H1 (cell line): ENCODE results near the gene ZNF689. TPM values are rescaled to one million over a fixed set of nuclear protein-coding genes. Genes with fewer than 3 reads are reported as not detected.

Experiments used
- ASH2L ChIP-seq: fragments of 200-600, 300-600 bp; sonication (generic); IDR thresholded peaks from one replicate; pipeline ENCODE4 v1.7.1; 2017; ENCODE audit warnings: low read length
- ATF3 ChIP-seq: IDR thresholded peaks from 2 replicates; pipeline ENCODE4 v1.6.1; 2011; ENCODE audit warnings: low read depth, mild to moderate bottlenecking, low read length; ENCODE audit not compliant: insufficient read depth
- CEBPB ChIP-seq: IDR thresholded peaks from 2 replicates; pipeline ENCODE4 v1.6.1; 2012; ENCODE audit warnings: low read depth, low read length
- CHD2 ChIP-seq: IDR thresholded peaks from 2 replicates; pipeline ENCODE4 v1.6.1; 2012; ENCODE audit warnings: low read length, improper control_type of control experiment
- CREB1 ChIP-seq: IDR thresholded peaks from 2 replicates; pipeline ENCODE4 v1.6.1; 2012; ENCODE audit warnings: inconsistent platforms
- CTBP2 ChIP-seq: IDR thresholded peaks from 2 replicates; pipeline ENCODE4 v1.7.0; 2011; ENCODE audit warnings: borderline replicate concordance, mild to moderate bottlenecking, moderate library complexity, mixed read lengths, low read length; ENCODE audit not compliant: insufficient read depth, insufficient read length
- FOSL1 ChIP-seq: IDR thresholded peaks from 2 replicates; pipeline ENCODE4 v1.6.1; 2011; ENCODE audit warnings: mild to moderate bottlenecking, low read depth, low read length, moderate library complexity; ENCODE audit not compliant: insufficient read depth
- GABPA ChIP-seq: IDR thresholded peaks from 2 replicates; pipeline ENCODE4 v1.6.1; 2011; ENCODE audit warnings: mild to moderate bottlenecking, low read length, moderate library complexity, borderline replicate concordance; ENCODE audit not compliant: insufficient read depth
- JUND ChIP-seq: IDR thresholded peaks from 2 replicates; pipeline ENCODE4 v1.6.1; 2011; ENCODE audit warnings: mild to moderate bottlenecking, improper control_type of control experiment, low read length
- KDM1A ChIP-seq: fragments of 200-600, 300-600 bp; sonication (generic); IDR thresholded peaks from 2 replicates; pipeline ENCODE4 v1.7.1; 2016; ENCODE audit warnings: mild to moderate bottlenecking, low read length, borderline replicate concordance
- MAFK ChIP-seq: IDR thresholded peaks from 2 replicates; pipeline ENCODE4 v1.6.1; 2012; ENCODE audit warnings: low read depth, mild to moderate bottlenecking, improper control_type of control experiment, low read length
- MAX ChIP-seq: IDR thresholded peaks from 2 replicates; pipeline ENCODE4 v1.6.1; 2012; ENCODE audit warnings: inconsistent platforms
- NANOG ChIP-seq: IDR thresholded peaks from 2 replicates; pipeline ENCODE4 v1.6.1; 2011; ENCODE audit warnings: low read length, low read depth, mild to moderate bottlenecking, inconsistent platforms; ENCODE audit not compliant: insufficient read depth, poor library complexity, severe bottlenecking
- RFX5 ChIP-seq: IDR thresholded peaks from 2 replicates; pipeline ENCODE4 v1.6.1; 2011; ENCODE audit warnings: low read depth, low read length, improper control_type of control experiment, borderline replicate concordance
- RNF2 ChIP-seq: fragments of 200-900, 300-1000 bp; sonication (generic); IDR thresholded peaks from 2 replicates; pipeline ENCODE4 v1.7.1; 2016; ENCODE audit warnings: borderline replicate concordance, low read depth, mild to moderate bottlenecking, antibody characterized with exemption, low read length; ENCODE audit not compliant: poor library complexity, severe bottlenecking; ENCODE audit errors: missing control alignments
- SIN3A ChIP-seq, 2 experiments: IDR thresholded peaks in 1 of 2; conservative IDR thresholded peaks in 1 of 2; 2 replicates each; pipeline ENCODE4 v1.6.1; 2011 to 2012; ENCODE audit warnings: low read length in 2 of 2, improper control_type of control experiment in 1 of 2, low read depth in 1 of 2, mild to moderate bottlenecking in 1 of 2
- SIX5 ChIP-seq: IDR thresholded peaks from 2 replicates; pipeline ENCODE4 v1.6.1; 2011; ENCODE audit warnings: mild to moderate bottlenecking, low read depth, low read length
- SP1 ChIP-seq: IDR thresholded peaks from 2 replicates; pipeline ENCODE4 v1.6.1; 2011; ENCODE audit warnings: low read depth, low read length
- SP4 ChIP-seq: IDR thresholded peaks from 2 replicates; pipeline ENCODE4 v1.6.1; 2012; ENCODE audit warnings: low read length, inconsistent platforms
- SRF ChIP-seq: IDR thresholded peaks from 2 replicates; pipeline ENCODE4 v1.6.1; 2011; ENCODE audit warnings: mild to moderate bottlenecking, low read depth, low read length, moderate library complexity
- TAF7 ChIP-seq: optimal IDR thresholded peaks from 2 replicates; pipeline ENCODE3; 2011; ENCODE audit warnings: low read depth, mild to moderate bottlenecking, inconsistent platforms, low read length, moderate library complexity, borderline replicate concordance
- TBP ChIP-seq: IDR thresholded peaks from 2 replicates; pipeline ENCODE4 v1.6.1; 2011; ENCODE audit warnings: low read depth, low read length, improper control_type of control experiment
- TCF12 ChIP-seq: IDR thresholded peaks from 2 replicates; pipeline ENCODE4 v1.6.1; 2011; ENCODE audit warnings: low read depth, mild to moderate bottlenecking, low read length
- TEAD4 ChIP-seq: IDR thresholded peaks from 2 replicates; pipeline ENCODE4 v1.6.1; 2012; ENCODE audit warnings: low read depth, low read length, inconsistent platforms, mixed read lengths
- polyA plus RNA-seq, 7 experiments: library from polyadenylated mRNA; depleted of rRNA in 3 of 7; stranded (reverse) in 5 of 7; unstranded in 2 of 7; fragments of >200 nt in 5 of 7; fragments of 200-250 nt in 2 of 7; gene quantifications; 1 replicate in 5 of 7; 2 replicates in 1 of 7; 4 replicates in 1 of 7; pipeline versions ENCODE4 v1.2.1 to v1.2.3, GENCODE V29; 2011 to 2013; ENCODE audit warnings: missing spikeins in 2 of 7, mixed read lengths in 2 of 7
- total RNA-seq: library from RNA; stranded (reverse); fragmentation: NEBNext Ultra II Directional; extraction: Animal tissue kit (Norgen Biotek cat#: 25700); gene quantifications from 2 replicates; pipeline ENCODE4 v1.2.1, GENCODE V29; 2021

ZNF689 gene
- total and polyA plus RNA-seq, 2 of the 8 experiments (the other 6 are each of a cell fraction or from before 2014, with no cell fraction given), result 14.3 to 15.3 TPM

- TF ChIP-seq KDM1A, result no peak
- peak; percentile 89 for TF ChIP-seq TEAD4
- no peak for TF ChIP-seq SP4
- no peak for TF ChIP-seq MAFK
- TF ChIP-seq ASH2L, result no peak
- no peak for TF ChIP-seq RNF2
- peak; percentile 88 for TF ChIP-seq MAX
- TF ChIP-seq JUND, result no peak
- TF ChIP-seq SRF, result no peak
- peak; percentile 82 for TF ChIP-seq CTBP2
- no peak for TF ChIP-seq FOSL1
- peak in 1 of 2 experiments; percentile 79; a peak in 1 of 4 replicates for TF ChIP-seq SIN3A (conservative IDR thresholded peaks at IDR 0.05 in 1 of 2, IDR thresholded peaks at IDR 0.05 in 1 of 2; ENCODE audit: low read depth in 1 of 2, low read length in 2 of 2)
- no peak for TF ChIP-seq TCF12
- TF ChIP-seq CHD2, result peak; percentile 63; the same call in 1 of the 2 replicates
- TF ChIP-seq SP1, result 0 out of 2 replicates have a peak, but pooled peaks have one; percentile 10
- TF ChIP-seq ATF3, result no peak
- peak; percentile 43; the same call in 1 of the 2 replicates for TF ChIP-seq GABPA
- no peak for TF ChIP-seq TAF7
- no peak for TF ChIP-seq TBP
- TF ChIP-seq SIX5, result no peak
- no peak for TF ChIP-seq NANOG
- TF ChIP-seq RFX5, result no peak
- peak; percentile 63 for TF ChIP-seq CREB1
- no peak for TF ChIP-seq CEBPB
These were observed 5.3 kb upstream of the ZNF689 start (continued) for GRCh38 chr16:30615358-30616091.
